Ovary (tissue), 9 donors: ENCODE measurements around the gene PPM1F. TPM values are rescaled to one million over a fixed set of nuclear protein-coding genes. Genes with fewer than 3 reads are reported as not detected.
"Not testable (repeated sequence)": the region's sequence is repeated elsewhere in the genome, so short reads cannot be mapped to it uniquely, and the experiment has no call there.

Source experiments
- DNase-seq, 5 donors: peaks; one replicate each; pipeline ENCODE4 v3.0.0-alpha.2; 2019 to 2020
- H3K27ac ChIP-seq, 2 donors: fragments of 200-600 bp; one replicate each; pipeline versions ENCODE4 v1.5.1 to v1.8.0; 2019 to 2022
- H3K27me3 ChIP-seq: fragments of 200-600 bp; one replicate; pipeline ENCODE4 v1.8.0; 2022
- H3K36me3 ChIP-seq: fragments of 200-600 bp; sonication (generic); one replicate; pipeline ENCODE4 v1.5.1; 2019
- H3K4me1 ChIP-seq: one replicate; pipeline ENCODE4 v1.8.1; 2013; ENCODE audit warnings: mild to moderate bottlenecking, moderate library complexity; ENCODE audit not compliant: insufficient read depth
- H3K4me3 ChIP-seq: fragments of 200-600 bp; sonication (generic); one replicate; pipeline ENCODE4 v1.5.1; 2017
- H3K9me3 ChIP-seq, 2 donors: fragments of 200-600 bp in 1 of 2; sonication (generic) in 1 of 2; one replicate each; pipeline versions ENCODE4 v1.5.1 to v1.8.1; 2013 to 2019; ENCODE audit warnings: mild to moderate bottlenecking in 1 of 2, moderate library complexity in 1 of 2
- CTCF ChIP-seq, 3 donors: fragments of 450-650 bp in 2 of 3; fragments of 200-600 bp in 1 of 3; IDR thresholded peaks; one replicate each; pipeline versions ENCODE4 v1.5.1 to v1.8.0; 2016 to 2022; ENCODE audit warnings: antibody characterized with exemption in 3 of 3, mild to moderate bottlenecking in 1 of 3
- EP300 ChIP-seq: sonication (generic); formaldehyde crosslinking; IDR thresholded peaks from one replicate; pipeline ENCODE4 v1.6.1; 2017; ENCODE audit warnings: antibody characterized with exemption
- POLR2A ChIP-seq: fragments of 450-650 bp; IDR thresholded peaks from one replicate; pipeline ENCODE4 v1.6.1; 2017; ENCODE audit warnings: antibody characterized with exemption, mild to moderate bottlenecking, moderate library complexity
- WGBS, 3 donors: extraction: QIAGEN DNeasy Blood & Tissue Kit in 1 of 3; methylation state at CpG; one replicate each; pipeline versions ENCODE4 v1.1.5 to v1.1.7; 2013 to 2017; 5-methylcytosine and 5-hydroxymethylcytosine counted together
- intact Hi-C, 4 donors: fragments of 100-400 bp; cut with DNase I; formaldehyde crosslinking; loops; one replicate each; pipeline versions ENCODE4 v1.11.0 to v1.15.1; 2022 to 2023
- polyA plus RNA-seq, 2 donors: library from polyadenylated mRNA; stranded (reverse); fragments of 200-250 nt in 1 of 2; fragments of 350-450 nt in 1 of 2; fragmentation: Illumina TruSeq in 1 of 2; extraction: RNeasy Lipid Tissue Mini Kit (QIAGEN cat#74804) in 1 of 2; gene quantifications; one replicate each; pipeline ENCODE4 v1.2.3, GENCODE V29; 2013 to 2014
- total RNA-seq, 7 donors: library from RNA; depleted of rRNA in 2 of 7; stranded (reverse); fragments of >200 nt in 2 of 7; fragmentation: NEBNext Ultra II Directional in 3 of 7; extraction: Animal tissue kit (Norgen Biotek cat#: 25700) in 3 of 7; gene quantifications; one replicate each; pipeline versions ENCODE4 v1.1.0 to v1.2.4, GENCODE V29; 2016 to 2023
- donor health status: DM: no; HTN: no; CAD: no; lungs with moderate emphysema.
- donor health status: DM: no; HTN: no; CAD: no.
- donor health status: Bipolar disorder and iron deficiency.
- donor health status: DM: yes; HTN: yes; CAD: no.
- donor health status: DM: no; HTN: no; CAD: no.
- donor health status: DM: yes; HTN: yes; CAD: no.

The PPM1F gene
- total and polyA plus RNA-seq, 9 donors, result 9.8 to 33.0 (median 22.0) TPM

GRCh38 chr22:21907638-21908522 lies 44.8 kb downstream of the PPM1F start:
- intact Hi-C loops, result no loop called here
- DNase-seq, result no peak
- Histone ChIP-seq H3K4me1 (no peaks in the 10 kb centered on the region), H3K36me3 (no peaks in the 10 kb centered on the region), H3K9me3 (no peaks in the 10 kb centered on the region), H3K4me3 (no peak overlapping the region), H3K27ac (no peak overlapping the region), H3K27me3 (no peaks in the 10 kb centered on the region)
- no peak for TF ChIP-seq CTCF (IDR thresholded peaks at IDR 0.05)
- TF ChIP-seq POLR2A, result no peak
- no peak for TF ChIP-seq EP300
- WGBS, 3 donors, result 88 to 92% (median 91%) methylated on average over 7 of the region's 7 CpGs

GRCh38 chr22:21905234-21905633 lies 47.4 kb downstream of the PPM1F start:
- H3K27ac ChIP-seq, H3K27me3 ChIP-seq, H3K4me1 ChIP-seq, intact Hi-C loops, H3K36me3 ChIP-seq, H3K9me3 ChIP-seq, H3K4me3 ChIP-seq, DNase-seq: not testable (repeated sequence)
- 96 to 98% (median 97%) methylated on average over 11 of the region's 11 CpGs for WGBS, 3 donors

GRCh38 chr22:21904250-21904789 lies 48.3 kb downstream of the PPM1F start:
- Histone ChIP-seq H3K9me3 (no peaks in the 10 kb centered on the region), H3K27me3 (no peaks in the 10 kb centered on the region), H3K4me1 (no peaks in the 10 kb centered on the region), H3K36me3 (no peaks in the 10 kb centered on the region), H3K4me3 (no peak overlapping the region), H3K27ac (no peak overlapping the region)
- intact Hi-C loops, result no loop called here
- 94 to 97% (median 97%) methylated on average over 4 of the region's 4 CpGs for WGBS, 3 donors
- TF ChIP-seq CTCF (IDR thresholded peaks at IDR 0.05) (no peak), POLR2A (no peak), EP300 (no peak)
- no peak for DNase-seq

- DNase-seq, result no peak
- intact Hi-C loops, result no loop called here
- Histone ChIP-seq H3K4me3 (no peak overlapping the region), H3K4me1 (no peaks in the 10 kb centered on the region), H3K36me3 (no peaks in the 10 kb centered on the region), H3K27me3 (no peaks in the 10 kb centered on the region), H3K27ac (no peak overlapping the region), H3K9me3 (no peaks in the 10 kb centered on the region)
- TF ChIP-seq EP300 (no peak), CTCF (IDR thresholded peaks at IDR 0.05) (no peak)
- WGBS, 3 donors, result 72 to 84% (median 76%) methylated on average over 4 of the region's 4 CpGs
Measured at GRCh38 chr22:21903283-21903682, 49.4 kb downstream of the PPM1F start.
